ENCODE measurements around the gene KCNK5. TPM values are rescaled to one million over a fixed set of nuclear protein-coding genes. Genes with fewer than 3 reads are reported as not detected.
A peak's percentile ranks its signal among the peaks of the same experiment; 100 is the strongest.

The KCNK5 gene
- total and polyA plus RNA-seq, 2 experiments from 2014 or later = 0.21 to 0.27 TPM

GRCh38 chr6:39211183-39211582 is 18.1 kb downstream of the KCNK5 start:
- no peak overlapping the region for H3K27ac ChIP-seq
- no peaks in the 10 kb centered on the region for H3K36me3 ChIP-seq
- no peak for TF ChIP-seq CTCF (IDR thresholded peaks at IDR 0.05; ENCODE audit: low read depth, low read length)
- DNase-seq (ENCODE audit: low read depth in 1 of 2, low spot score in 1 of 2) = no peak
- no peaks in the 10 kb centered on the region for H3K9me3 ChIP-seq (ENCODE audit: low read depth)
- H3K4me1 ChIP-seq (ENCODE audit: low read depth) = no peaks in the 10 kb centered on the region
- no peak overlapping the region for H3K4me3 ChIP-seq
- peaks cover 6% of the 10 kb centered on the region for H3K27me3 ChIP-seq

- Histone ChIP-seq H3K4me3 (no peak overlapping the region), H3K27me3 (peaks cover 6% of the 10 kb centered on the region), H3K27ac (no peak overlapping the region), H3K4me1 (ENCODE audit: low read depth) (no peaks in the 10 kb centered on the region), H3K9me3 (ENCODE audit: low read depth) (no peaks in the 10 kb centered on the region), H3K36me3 (no peaks in the 10 kb centered on the region)
- DNase-seq (ENCODE audit: low read depth in 1 of 2, low spot score in 1 of 2) = no peak
- no peak for TF ChIP-seq CTCF (IDR thresholded peaks at IDR 0.05; ENCODE audit: low read depth, low read length)
Measured at GRCh38 chr6:39210450-39210849, 18.8 kb downstream of the KCNK5 start.

- no peak for DNase-seq (ENCODE audit: low read depth in 1 of 2, low spot score in 1 of 2)
- no peak for TF ChIP-seq CTCF (IDR thresholded peaks at IDR 0.05; ENCODE audit: low read depth, low read length)
- H3K27ac ChIP-seq = no peak overlapping the region
- no peak overlapping the region for H3K4me3 ChIP-seq
- H3K27me3 ChIP-seq = peaks cover 6% of the 10 kb centered on the region
- no peaks in the 10 kb centered on the region for H3K9me3 ChIP-seq (ENCODE audit: low read depth)
- H3K36me3 ChIP-seq = no peaks in the 10 kb centered on the region
- H3K4me1 ChIP-seq (ENCODE audit: low read depth) = peaks cover under 1% of the 10 kb centered on the region
Measured at GRCh38 chr6:39209911-39210310, 19.4 kb downstream of the KCNK5 start.

GRCh38 chr6:39209360-39209811 is 19.9 kb downstream of the KCNK5 start:
- H3K27ac ChIP-seq = no peak overlapping the region
- H3K4me1 ChIP-seq (ENCODE audit: low read depth) = peaks cover 2% of the 10 kb centered on the region
- no peak overlapping the region for H3K4me3 ChIP-seq
- H3K9me3 ChIP-seq (ENCODE audit: low read depth) = no peaks in the 10 kb centered on the region
- DNase-seq (ENCODE audit: low read depth in 1 of 2, low spot score in 1 of 2) = peak in 1 of 2 donors; percentile 8
- peaks cover 6% of the 10 kb centered on the region for H3K27me3 ChIP-seq
- no peak for TF ChIP-seq CTCF (IDR thresholded peaks at IDR 0.05; ENCODE audit: low read depth, low read length)
- H3K36me3 ChIP-seq = no peaks in the 10 kb centered on the region

- H3K27ac ChIP-seq = no peak overlapping the region
- no peak overlapping the region for H3K4me3 ChIP-seq
- H3K27me3 ChIP-seq = peaks cover 6% of the 10 kb centered on the region
- no peaks in the 10 kb centered on the region for H3K36me3 ChIP-seq
- DNase-seq (ENCODE audit: low read depth in 1 of 2, low spot score in 1 of 2) = no peak
- peaks cover 2% of the 10 kb centered on the region for H3K4me1 ChIP-seq (ENCODE audit: low read depth)
- no peak for TF ChIP-seq CTCF (IDR thresholded peaks at IDR 0.05; ENCODE audit: low read depth, low read length)
- no peaks in the 10 kb centered on the region for H3K9me3 ChIP-seq (ENCODE audit: low read depth)
Measured at GRCh38 chr6:39208223-39208739, 21.0 kb downstream of the KCNK5 start.

All from cardiac muscle cell (in vitro differentiated cells and primary cell).